Colon (tissue), 2 donors: ENCODE data around the gene UCHL5.

Experiments used
- FAIRE-seq: peaks from 2 replicates; lab custom pipeline; 2012; peaks lifted over from hg19 to GRCh38; lab: Jason Lieb, UNC
- donor health status: control.
- donor health status: control.

Gene UCHL5

GRCh38 chr1:192967211-192967877 lies 91.8 kb downstream of the UCHL5 start:
- FAIRE-seq = no peak

GRCh38 chr1:192966073-192966472 lies 93.1 kb downstream of the UCHL5 start:
- FAIRE-seq = no peak

- no peak for FAIRE-seq
Observed at GRCh38 chr1:192962901-192963300, 96.3 kb downstream of the UCHL5 start.
